Uterus (tissue), 2 donors: Measurements from ENCODE around the gene RABGAP1L.

ENCODE experiments used
- POLR2A ChIP-seq, 2 donors: fragments of 450-650 bp; IDR thresholded peaks; one replicate each; pipeline ENCODE4 v1.6.1; 2016; ENCODE audit warnings: antibody characterized with exemption in 2 of 2, mild to moderate bottlenecking in 1 of 2, moderate library complexity in 1 of 2
- TF ChIP-seq, protein P1 (sequence below), 4 experiments: fragments of 200-600 bp in 2 of 4; fragments of 450-650 bp in 2 of 4; sonication (generic) in 2 of 4; IDR thresholded peaks; one replicate each; pipeline ENCODE4 v1.5.1; 2016 to 2019; ENCODE audit warnings: antibody characterized with exemption in 4 of 4, mild to moderate bottlenecking in 2 of 4, moderate library complexity in 1 of 4

DNA sequence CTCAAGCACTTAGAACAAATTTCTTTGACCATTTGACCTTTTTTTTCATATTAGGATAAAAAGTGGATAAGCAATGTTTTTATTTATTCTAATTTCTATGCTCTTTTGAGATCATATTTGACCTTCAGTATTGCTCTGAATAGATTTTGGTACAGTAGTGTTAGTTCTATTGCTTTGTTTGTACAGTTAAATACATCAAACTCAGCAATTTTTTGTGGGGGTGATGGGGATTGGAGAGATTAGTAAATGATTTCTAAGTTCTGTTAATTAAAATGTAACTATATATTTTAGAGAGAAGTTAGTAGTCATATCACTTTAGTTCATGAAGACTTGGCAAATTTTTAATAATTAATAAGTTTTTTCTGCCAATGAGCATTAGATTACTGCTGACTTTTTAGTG is 286.0 kb downstream of the RABGAP1L start:
- TF ChIP-seq, protein P1, sequence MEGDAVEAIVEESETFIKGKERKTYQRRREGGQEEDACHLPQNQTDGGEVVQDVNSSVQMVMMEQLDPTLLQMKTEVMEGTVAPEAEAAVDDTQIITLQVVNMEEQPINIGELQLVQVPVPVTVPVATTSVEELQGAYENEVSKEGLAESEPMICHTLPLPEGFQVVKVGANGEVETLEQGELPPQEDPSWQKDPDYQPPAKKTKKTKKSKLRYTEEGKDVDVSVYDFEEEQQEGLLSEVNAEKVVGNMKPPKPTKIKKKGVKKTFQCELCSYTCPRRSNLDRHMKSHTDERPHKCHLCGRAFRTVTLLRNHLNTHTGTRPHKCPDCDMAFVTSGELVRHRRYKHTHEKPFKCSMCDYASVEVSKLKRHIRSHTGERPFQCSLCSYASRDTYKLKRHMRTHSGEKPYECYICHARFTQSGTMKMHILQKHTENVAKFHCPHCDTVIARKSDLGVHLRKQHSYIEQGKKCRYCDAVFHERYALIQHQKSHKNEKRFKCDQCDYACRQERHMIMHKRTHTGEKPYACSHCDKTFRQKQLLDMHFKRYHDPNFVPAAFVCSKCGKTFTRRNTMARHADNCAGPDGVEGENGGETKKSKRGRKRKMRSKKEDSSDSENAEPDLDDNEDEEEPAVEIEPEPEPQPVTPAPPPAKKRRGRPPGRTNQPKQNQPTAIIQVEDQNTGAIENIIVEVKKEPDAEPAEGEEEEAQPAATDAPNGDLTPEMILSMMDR (IDR thresholded peaks at IDR 0.05): no peak
- no peak for TF ChIP-seq POLR2A (IDR thresholded peaks at IDR 0.05)
